K562 (cell line): ENCODE measurements around the gene SULT6B1. TPM values are rescaled to one million over a fixed set of nuclear protein-coding genes. Genes with fewer than 3 reads are reported as not detected.

Experiments used
- ARID4B ChIP-seq: sonication (generic); formaldehyde crosslinking; IDR thresholded peaks from 2 replicates; pipeline ENCODE4 v1.8.0; 2022; ENCODE audit warnings: mild to moderate bottlenecking, missing genetic modification reagents
- CHD1 ChIP-seq: fragments of 200-600 bp; sonication (generic); IDR thresholded peaks from one replicate; pipeline ENCODE4 v1.6.1; 2012; ENCODE audit warnings: mild to moderate bottlenecking, moderate library complexity, low read length, inconsistent platforms
- CREB3 ChIP-seq: fragments of 450-650 bp; conservative IDR thresholded peaks from 2 replicates; pipeline ENCODE4 v1.6.1; 2016; ENCODE audit warnings: missing genetic modification characterization, low read depth, mild to moderate bottlenecking, missing compliant biosample characterization, moderate library complexity
- CXXC5 ChIP-seq: fragments of 250-450 bp; sonication (Bioruptor Pico); IDR thresholded peaks from 2 replicates; pipeline ENCODE4 v1.8.0; 2022; ENCODE audit warnings: inconsistent platforms, mild to moderate bottlenecking, moderate library complexity
- MAZ ChIP-seq, 2 experiments: fragments of 450-650 bp in 1 of 2; sonication (generic) in 1 of 2; formaldehyde crosslinking; IDR thresholded peaks in 1 of 2; conservative IDR thresholded peaks in 1 of 2; 2 replicates each; pipeline versions ENCODE4 v1.4.0 to v1.5.0; 2020; ENCODE audit warnings: mild to moderate bottlenecking in 1 of 2, missing genetic modification reagents in 1 of 2
- NCOA6 ChIP-seq: fragments of 450-650 bp; IDR thresholded peaks from 2 replicates; pipeline ENCODE4 v1.6.1; 2017; ENCODE audit warnings: mild to moderate bottlenecking
- NKRF ChIP-seq: fragments of 450-650 bp; IDR thresholded peaks from 2 replicates; pipeline ENCODE4 v1.6.1; 2016; ENCODE audit warnings: borderline replicate concordance
- PKNOX1 ChIP-seq: fragments of 450-650 bp; IDR thresholded peaks from 2 replicates; pipeline ENCODE4 v1.6.1; 2016
- PREB ChIP-seq: sonication (generic); formaldehyde crosslinking; IDR thresholded peaks from 2 replicates; pipeline ENCODE4 v1.8.1; 2023; ENCODE audit warnings: mild to moderate bottlenecking, missing genetic modification reagents
- RBBP5 ChIP-seq: fragments of 200-600 bp; sonication (generic); IDR thresholded peaks from 2 replicates; pipeline ENCODE4 v1.6.1; 2012; ENCODE audit warnings: borderline replicate concordance, mild to moderate bottlenecking, low read length, control low read depth, inconsistent platforms; ENCODE audit not compliant: insufficient read depth, poor library complexity, severe bottlenecking
- RBM39 ChIP-seq: fragments of 200-400 bp; formaldehyde crosslinking; optimal IDR thresholded peaks from 2 replicates; pipeline ENCODE3; 2018; ENCODE audit warnings: low read depth, low read length
- STAT5A ChIP-seq: IDR thresholded peaks from 2 replicates; pipeline ENCODE4 v1.6.1; 2012; ENCODE audit warnings: low read length, inconsistent platforms, borderline replicate concordance
- THRAP3 ChIP-seq: fragments of 450-650 bp; IDR thresholded peaks from 2 replicates; pipeline ENCODE4 v1.6.1; 2016; ENCODE audit warnings: mild to moderate bottlenecking, inconsistent platforms, borderline replicate concordance
- XRCC4 ChIP-seq: IDR thresholded peaks from one replicate; pipeline ENCODE4 v1.6.1; 2011; ENCODE audit not compliant: insufficient read depth, insufficient read length; ENCODE audit errors: extremely low read depth
- polyA plus RNA-seq, 8 experiments: library from polyadenylated mRNA; depleted of rRNA in 4 of 8; stranded (reverse) in 5 of 8; unstranded in 3 of 8; fragments of >200 nt; fragmentation: Nextera tagmentation in 2 of 8; fragmentation: Illumina TruSeq in 1 of 8; extraction: Ambion mirVana in 2 of 8; extraction: Trizol in 1 of 8; gene quantifications; 2 replicates each; pipeline versions ENCODE4 v1.2.1 to v1.2.3, GENCODE V29; 2011 to 2014; ENCODE audit warnings: inconsistent platforms in 1 of 8, missing spikeins in 1 of 8
- total RNA-seq, 7 experiments: library from RNA; depleted of rRNA in 6 of 7; stranded (reverse); fragments of >200 nt in 6 of 7; fragmentation: Illumina TruSeq in 2 of 7; extraction: Trizol in 2 of 7; gene quantifications; 2 replicates each; pipeline versions ENCODE4 v1.2.1 to v1.2.3, GENCODE V29; 2011 to 2021; ENCODE audit warnings: low replicate concordance in 1 of 7

Gene SULT6B1
- total and polyA plus RNA-seq, 9 of the 15 experiments (the other 6 are each of a cell fraction or from before 2014, with no cell fraction given): not detected

- no peak for TF ChIP-seq NCOA6
- no peak for TF ChIP-seq XRCC4
- no peak for TF ChIP-seq STAT5A
- peak; percentile 48 for TF ChIP-seq CHD1
- TF ChIP-seq RBM39: no peak
- TF ChIP-seq MAZ (CRISPR knock-in tag; conservative IDR thresholded peaks at IDR 0.05 in 1 of 2, IDR thresholded peaks at IDR 0.05 in 1 of 2): peak in 1 of 2 experiments; percentile 20; a peak in 1 of 4 replicates
- no peak for TF ChIP-seq CXXC5 (CRISPR knock-in tag)
- TF ChIP-seq NKRF: no peak; the same call in 1 of the 2 replicates
- TF ChIP-seq RBBP5: peak; percentile 82
- TF ChIP-seq PREB (CRISPR knock-in tag): no peak
- TF ChIP-seq PKNOX1: 0 out of 2 replicates have a peak, but pooled peaks have one; percentile 24
- TF ChIP-seq CREB3 (tag): no peak
- TF ChIP-seq ARID4B: 0 out of 2 replicates have a peak, but pooled peaks have one; percentile 15
- no peak for TF ChIP-seq THRAP3
These were observed 32.2 kb downstream of the SULT6B1 start (continued) for GRCh38 chr2:37156071-37156856.
